Measurements from ENCODE around the gene NSD1.
"Not testable (repeated sequence)": the region's sequence is repeated elsewhere in the genome, so short reads cannot be mapped to it uniquely, and the experiment has no call there.

The NSD1 gene

DNA sequence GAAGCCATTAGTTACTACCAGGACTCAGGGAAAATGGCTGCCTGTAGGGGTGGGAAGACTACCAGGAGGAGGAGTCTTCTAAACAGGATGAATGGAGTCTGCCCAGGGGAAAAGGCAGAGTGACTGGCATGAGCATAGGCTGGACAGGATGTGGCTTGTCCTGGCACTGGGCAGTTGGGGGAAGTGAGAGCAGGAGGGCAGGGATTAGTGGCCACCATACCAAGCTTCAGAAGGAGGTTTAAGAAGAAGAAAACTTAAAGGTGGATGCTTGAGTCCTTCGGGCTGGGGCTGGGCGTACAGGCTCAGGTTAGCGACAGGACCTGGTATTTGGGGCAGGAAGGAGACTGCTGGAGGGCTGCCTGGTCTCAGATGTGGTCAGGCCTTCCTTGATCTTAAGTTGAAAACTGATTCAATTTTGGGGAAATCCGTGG is 5.0 kb upstream of the NSD1 start:
- DNase-seq, result no peak

DNA sequence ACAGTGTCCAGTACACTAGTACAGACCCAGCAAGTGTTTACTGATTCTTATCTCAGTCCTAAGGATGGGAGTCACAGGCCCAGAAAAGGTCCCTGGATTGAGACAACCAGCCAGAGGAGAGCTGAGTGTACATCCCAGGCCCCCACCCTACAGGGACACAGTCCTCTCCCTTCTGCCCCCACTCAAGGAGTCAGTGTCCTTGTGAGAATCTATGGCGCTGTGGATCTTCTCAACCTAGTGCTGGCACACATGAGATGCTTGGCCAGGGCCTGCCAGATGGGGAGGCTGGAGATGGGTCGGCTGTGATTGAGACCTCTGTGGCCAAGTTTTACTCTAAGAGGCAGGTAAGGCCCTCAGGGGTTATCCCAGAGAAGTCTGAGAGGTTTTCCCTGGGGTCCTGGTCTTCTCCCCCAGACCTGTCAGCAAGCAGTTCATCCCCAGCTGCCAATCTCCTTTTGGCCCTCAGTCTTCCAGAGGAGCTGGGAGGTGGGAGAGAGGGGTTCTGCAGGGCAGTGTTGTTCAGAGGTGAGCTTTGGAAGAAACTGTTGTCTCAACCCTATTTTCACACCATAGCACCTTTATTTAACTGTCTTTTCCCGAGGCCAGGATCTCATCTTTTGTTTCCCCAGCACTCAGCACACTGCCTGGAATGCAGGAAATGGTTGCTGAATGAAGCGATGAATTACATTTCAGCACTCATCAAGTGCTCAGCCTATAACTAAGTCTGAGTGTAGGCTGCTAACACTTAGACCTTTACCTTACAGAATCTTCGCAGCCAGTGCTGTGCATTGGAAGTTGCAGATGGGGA is 3.2 kb upstream of the NSD1 start:
- no peak for DNase-seq

DNA sequence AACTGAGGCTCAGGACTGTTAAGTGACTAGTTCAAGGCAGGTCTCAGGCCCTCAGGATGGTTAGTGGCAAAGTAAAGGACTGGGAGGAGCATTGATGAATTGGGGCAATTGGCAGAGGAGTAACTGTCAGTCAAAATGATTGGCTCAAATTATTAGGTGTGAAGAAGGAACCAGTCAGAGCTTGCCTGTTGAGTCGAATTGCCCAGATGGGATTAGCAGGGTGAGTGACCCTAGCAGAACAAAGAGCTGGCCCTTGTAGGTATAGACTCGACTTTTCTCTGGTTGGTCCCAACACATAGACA is 2.6 kb upstream of the NSD1 start:
- no peak for DNase-seq

DNA sequence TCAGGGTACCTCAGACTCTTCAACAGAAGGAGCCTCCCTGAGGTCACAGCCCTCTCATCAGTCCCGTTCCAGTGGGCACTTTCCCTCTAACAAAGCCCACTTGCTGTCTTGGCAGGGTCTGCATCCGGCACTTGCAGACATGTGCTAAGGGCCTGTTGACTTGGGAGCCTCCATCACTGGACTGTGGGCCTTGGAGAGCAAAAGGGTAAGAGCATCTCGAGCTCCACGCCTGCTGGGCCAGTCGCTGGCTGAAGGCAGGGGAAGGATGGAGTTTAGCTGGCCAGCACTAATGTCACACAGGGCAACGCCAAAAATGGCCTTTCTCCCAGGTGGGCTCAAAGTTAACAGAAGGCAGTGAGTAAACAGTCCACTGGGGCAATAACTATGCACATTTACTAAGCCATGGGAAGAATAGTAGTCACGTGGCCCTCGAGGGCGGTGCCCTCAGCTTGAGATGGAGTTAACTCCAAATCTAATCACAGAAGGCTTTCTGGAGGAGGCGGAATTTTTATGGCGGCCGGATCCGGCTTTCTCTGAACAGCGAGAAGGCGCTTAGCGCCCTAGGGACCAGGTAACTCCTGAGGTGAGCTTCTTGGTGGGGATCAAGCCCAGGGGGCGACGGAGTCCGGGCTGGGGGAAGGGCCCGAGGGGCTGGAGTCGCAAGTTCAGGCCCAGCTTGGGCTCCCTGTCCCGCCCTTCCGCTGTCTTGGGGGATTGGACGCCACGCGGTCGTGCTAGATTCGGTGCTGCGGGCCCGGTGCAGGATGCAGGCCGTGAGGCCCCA is 2.0 kb upstream of the NSD1 start:
- DNase-seq, result no peak

DNA sequence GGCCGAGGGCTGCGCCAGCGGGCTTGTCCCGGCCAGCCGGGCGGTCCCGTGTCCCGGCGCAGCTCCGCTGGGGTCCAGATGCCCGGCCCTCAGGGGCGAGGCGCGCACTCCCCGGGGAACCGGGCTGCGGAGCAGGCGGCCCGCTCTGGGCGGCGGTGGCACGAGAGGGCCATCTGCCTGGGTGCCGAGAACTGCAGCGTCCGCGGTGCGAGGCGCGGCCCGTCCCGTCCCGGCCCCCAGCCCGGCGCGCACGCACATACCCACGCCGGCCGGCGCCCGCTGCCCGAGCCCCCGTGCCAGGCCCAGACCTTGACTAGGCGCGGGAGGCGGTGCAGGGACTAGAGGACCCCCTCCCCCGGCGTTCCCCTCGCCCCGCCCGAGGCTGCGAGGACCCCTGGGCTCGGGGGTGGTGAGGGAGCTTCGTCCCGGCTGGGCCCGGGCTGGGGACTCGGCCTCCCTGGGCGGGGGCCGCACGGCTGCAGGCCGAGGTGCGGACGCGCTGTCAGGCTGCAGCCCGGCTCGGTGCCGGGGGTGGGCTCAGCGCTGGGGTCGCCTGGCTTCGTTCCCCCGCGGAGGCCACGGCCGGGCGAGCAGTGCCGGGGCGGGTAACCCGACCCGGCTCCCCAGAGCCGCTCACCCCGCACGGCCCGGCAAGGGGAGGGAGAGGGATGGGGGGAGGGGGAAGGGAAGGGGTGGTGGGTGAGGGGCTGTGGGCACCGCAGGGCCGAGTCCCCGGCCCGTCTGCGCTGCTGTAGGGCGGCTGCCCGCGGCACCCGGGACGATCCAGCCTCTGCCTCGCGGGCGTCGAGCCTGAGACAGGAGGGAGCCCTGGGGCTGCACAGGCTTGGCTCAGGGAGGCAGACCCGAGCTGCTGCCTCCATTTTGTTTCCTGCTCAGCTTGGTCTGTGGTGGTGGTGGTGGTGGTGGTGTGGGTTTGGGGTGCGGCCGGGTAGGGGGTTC is 1.2 kb upstream of the NSD1 start:
- DNase-seq, result no peak

DNA sequence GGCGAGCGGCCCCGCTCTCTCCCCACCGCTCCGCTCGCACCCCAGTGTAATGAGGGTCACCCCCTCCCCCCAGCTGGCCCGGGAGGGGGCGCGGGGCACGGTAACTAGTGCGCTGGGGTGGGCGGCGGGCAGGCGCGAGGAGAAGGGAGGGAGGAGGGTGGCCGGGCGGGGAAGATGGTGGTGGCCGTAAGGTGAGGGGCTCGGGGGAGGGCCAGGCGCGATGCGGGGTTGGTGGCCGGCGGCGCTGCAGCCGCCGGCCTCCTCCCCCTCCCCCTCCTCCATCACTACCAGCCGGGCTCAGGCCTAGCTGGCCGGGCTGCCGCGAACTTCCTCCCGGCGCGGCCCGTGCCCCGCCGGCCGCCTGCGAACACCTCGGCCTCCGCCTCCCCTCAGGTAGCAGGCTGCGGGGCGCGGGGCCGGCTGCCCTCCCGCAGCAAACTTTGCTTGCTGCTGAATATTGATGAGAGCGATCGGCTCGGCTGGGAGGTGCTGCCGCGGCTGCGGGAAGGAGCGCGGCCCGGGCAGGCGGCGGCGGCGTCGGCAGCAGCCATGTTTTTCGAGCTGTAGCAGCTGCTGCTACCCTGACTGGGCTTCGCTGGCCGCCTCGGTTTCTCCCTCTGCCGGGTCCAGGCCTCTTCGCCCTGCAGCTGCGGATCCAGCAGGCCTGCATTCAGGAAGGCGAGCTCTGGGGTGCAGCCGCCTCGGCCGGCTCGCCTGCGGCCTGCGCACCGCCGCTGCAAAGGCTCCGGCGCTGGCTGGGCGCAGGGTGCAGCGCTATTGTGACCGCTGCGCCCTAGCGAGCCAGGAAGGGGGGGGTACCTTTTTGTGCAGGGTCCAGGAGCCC is 502 bp downstream of the NSD1 start:
- DNase-seq, result no peak

DNA sequence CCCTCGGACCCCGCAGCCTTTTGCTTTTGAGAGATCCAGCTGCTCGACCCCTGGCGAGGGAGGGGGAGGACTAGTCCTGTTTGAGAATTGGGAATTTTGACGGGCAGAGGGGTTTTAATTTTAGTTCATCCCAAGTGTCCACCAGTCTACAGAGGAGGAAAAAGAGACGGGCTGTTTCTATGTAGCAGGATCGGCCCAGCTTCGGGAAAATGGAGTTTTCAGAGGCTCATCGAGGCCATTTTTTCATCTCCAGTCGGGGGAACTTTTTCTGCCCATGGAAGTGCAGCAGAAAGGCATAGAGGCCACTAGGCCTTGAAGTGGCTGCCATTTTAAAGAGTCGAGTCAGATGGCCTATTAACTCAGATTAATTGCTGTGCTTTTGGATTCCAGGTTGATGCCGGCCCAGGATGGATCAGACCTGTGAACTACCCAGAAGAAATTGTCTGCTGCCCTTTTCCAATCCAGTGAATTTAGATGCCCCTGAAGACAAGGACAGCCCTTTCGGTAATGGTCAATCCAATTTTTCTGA is 1.2 kb downstream of the NSD1 start:
- DNase-seq, result no peak

DNA sequence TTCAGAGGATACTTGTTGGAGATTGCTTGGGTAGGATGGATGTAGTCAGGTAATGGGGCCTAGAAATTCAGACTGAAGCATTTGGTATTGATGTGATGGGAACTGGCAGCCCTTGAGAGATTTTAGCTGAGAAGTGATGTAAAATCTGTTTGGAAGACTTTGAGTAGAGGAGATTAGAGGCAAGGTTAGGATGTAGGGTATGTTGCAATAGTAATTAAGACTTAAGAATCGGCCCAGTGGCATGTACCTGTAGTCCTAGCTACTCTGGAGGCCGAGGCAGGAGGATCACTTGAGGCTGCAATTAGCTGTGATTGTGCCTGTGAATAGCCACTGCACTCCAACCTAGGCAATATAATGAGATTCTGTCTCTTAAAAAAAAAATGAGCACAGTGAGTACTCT is 6.7 kb downstream of the NSD1 start:
- no peak for DNase-seq

DNA sequence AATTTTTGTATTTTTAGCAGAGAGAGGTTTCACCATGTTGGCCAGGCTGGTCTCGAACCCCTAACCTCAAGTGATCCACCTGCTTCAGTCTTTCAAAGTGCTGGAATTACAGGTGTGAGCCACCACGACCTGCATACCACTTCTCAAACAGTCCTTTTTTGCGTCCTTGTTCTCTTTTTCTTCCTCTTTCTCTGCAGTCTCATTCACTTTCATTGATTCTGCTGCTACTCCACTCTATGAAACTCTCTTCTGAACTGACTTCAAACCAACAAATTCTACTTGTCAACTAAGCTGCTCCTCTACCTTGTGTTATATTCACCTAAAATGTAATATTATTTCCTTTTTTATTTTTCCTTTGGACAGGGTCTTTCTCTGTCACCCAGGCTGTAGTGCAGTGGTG is 7.9 kb downstream of the NSD1 start:
- no peak for DNase-seq

DNA sequence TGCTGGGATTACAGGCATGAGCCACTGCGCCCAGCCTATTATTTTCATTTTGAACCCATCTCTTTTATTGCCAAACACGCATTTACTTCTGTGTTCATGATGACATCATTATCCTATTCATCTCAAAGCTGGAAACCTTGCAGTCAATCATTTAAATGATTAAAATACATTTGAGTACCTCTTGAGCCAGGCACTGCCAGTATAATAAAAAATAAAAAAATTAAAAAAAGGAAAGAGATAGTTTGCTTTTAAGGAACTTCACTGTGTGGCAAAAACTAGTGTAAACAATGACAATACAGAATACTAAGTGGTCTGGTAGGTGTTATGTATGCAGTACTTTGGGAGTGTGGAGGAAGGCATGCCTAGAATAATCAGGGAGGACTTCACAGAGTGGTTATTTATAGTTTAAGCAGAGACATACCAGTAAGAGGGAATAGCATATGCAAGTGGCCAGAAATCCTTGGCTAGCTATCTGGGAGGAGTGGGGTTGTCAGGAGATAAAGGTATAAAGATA is 8.6 kb downstream of the NSD1 start:
- DNase-seq, result peak; percentile 42

DNA sequence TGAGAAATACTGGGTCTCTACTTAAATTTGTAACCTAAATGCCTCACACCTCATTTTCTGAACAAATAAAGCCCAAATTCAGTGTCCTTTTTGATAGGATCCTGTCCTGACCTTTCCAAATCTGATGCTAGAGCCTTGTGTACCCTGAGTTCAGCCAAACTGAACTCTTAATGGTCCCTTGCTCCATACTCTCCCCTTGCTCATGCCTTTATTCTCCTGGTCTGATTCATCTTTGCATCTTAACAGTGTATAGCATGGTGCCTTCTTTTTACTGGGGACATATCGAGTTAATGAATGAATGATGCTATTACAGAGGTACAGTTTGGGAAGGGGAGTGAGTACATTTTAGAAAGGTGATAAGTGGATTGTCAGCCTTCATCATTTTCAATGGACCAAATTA is 9.2 kb downstream of the NSD1 start:
- no peak for DNase-seq

DNA sequence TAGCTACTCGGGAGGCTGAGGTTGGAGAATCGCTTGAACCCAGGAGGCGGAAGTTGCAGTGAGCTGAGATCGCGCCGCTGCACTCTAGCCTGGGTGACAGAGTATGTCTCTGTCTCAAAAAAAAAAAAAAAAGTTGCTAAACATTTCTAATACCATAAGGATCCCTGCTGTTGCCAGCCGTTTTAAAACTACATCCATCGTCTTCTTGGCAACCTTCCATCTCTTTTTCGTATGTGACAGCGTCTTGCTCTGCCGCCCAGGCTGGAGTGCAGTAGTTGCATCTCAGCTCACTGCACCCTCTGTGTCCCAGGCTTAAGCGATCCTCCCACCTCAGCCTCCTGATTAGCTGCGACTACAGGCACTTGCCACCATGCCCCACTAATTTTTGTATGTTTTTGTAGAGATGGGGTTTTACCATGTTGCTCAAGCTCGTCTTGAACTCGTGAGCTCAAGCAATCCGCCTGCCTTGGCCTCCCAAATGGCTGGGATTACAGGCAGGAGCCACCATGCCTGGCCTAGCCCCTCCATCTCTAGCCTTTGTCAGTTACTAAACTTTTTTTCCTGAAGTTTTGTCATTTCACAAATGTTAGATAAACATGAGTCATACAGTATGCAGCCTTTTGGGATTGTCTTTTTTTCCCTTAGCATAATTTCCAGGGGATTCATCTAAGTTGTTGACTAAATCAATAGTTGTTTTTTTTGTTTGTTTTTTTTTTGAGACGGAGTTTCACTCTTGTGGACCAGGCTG is 13.5 kb downstream of the NSD1 start:
- DNase-seq, result no peak

DNA sequence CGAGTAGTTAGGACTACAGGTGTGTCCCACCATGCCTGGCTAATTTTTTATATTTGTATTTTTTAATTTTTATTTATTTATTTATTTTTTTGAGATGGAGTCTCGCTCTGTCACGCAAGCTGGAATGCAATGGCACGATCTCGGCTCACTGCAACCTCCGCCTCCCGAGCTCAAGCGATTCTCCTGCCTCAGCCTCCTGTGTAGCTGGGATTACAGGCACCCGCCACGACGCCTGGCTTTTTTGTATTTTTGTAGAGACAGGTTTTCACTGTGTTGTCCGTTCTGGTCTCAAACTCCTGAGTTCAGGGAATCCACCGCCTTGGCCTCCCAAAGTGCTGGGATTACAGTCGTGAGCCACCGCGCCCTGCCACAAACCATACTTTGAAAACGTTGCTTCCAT is 16.5 kb downstream of the NSD1 start:
- not testable (repeated sequence) for DNase-seq

DNA sequence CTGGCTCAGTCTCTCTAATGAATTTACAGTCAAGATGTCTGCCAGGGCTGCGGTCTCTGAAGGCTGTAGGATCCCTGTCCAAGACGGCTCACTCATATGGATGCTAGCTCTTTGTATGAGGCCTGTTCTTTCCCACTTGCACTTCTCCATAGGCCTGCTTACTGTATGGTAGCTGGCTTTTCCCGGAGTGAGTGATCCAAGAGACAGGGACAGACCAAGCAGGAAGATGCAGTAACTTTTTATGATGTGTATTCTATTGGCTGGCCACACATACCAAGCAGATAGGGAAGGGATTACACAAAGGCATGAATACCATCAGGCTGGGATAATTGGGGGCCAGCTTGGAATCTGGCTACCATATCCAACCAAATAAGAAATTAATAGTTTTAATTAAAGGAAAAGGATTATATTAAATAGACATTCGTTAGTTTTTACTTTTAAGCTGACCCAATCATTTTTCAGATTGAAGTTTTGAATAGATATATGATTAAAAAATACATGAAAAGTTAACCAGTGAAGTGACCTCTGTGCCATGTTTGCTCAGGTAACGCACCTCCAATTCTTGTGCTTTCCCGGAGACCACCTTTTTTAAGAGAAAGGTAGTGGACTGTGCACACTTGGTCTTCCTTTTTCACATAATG is 20.6 kb downstream of the NSD1 start:
- DNase-seq, result no peak

DNA sequence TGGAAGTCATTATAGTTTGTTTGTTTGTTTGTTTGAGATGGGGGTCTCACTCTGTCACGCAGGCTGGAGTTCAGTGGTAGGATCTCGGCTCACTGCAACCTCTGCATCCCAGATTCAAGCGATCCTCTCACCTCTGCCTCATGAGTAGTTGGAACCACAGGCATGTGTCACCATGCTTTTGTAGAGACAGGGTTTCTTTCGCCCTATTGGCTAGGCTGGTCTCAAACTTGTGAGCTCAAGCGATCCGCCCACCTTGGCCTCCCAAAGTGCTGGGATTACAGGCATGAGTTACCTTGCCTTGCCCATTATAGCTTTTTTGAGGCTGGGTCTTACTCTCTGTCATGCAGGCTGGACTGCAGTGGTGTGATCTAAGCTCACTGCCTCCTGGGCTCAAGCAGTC is 28.8 kb downstream of the NSD1 start:
- no peak for DNase-seq

DNA sequence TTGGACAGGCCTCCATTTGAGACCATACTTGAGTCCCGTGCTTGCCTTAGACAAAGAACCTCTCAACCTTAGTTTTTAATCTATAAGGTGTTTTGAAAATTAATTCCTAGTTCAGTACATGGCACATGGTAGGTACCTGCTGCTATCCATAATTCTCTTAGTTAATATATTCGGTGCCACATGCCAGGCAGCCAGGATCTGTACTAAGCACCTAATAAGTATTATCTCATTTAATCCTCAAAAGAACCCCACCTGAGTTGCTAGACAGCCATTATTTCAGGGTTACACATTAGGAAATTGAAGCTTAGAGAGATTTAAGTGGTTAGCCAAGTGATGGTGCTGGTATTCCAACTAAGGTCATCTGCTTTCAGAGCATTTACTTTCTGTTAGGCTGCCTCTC is 29.9 kb downstream of the NSD1 start:
- DNase-seq, result no peak

DNA sequence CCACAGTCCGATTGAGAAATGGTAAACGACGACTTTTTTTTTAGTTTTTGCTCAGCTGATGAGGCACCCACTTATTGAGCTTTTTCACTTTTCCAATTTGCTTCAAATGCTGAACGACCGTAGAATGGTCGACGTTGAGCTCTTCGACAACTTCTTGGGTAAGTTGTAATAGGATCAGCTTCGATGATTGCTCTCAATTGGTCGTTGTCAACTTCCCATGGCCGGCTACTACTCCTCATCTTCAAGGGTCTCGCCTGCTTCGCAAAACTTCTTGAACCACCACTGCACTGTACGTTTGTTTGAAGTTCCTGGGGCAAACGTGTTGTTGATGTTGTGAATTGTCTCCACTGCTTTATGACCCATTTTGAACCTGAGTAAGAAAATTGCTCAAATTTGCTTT is 35.7 kb downstream of the NSD1 start:
- DNase-seq, result no peak

DNA sequence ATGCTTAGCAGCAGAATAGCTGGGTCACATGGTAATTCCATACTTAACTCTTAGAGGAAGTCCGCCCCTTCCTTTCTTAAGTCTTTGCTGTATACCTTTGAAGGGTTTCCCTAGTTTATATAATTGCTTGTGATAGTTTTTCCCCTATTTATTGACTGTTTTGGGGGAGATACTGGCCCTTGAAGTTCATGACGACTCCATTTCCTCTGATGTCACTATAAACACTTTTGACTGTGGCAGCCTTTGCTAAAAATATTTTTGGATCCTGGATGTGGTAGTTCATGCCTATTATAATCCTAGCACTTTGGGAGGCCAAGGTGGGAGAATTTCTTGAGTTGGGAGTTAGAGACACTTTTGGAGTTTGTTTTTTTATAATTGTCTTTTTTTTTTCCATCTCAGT is 38.4 kb downstream of the NSD1 start:
- DNase-seq, result no peak

DNA sequence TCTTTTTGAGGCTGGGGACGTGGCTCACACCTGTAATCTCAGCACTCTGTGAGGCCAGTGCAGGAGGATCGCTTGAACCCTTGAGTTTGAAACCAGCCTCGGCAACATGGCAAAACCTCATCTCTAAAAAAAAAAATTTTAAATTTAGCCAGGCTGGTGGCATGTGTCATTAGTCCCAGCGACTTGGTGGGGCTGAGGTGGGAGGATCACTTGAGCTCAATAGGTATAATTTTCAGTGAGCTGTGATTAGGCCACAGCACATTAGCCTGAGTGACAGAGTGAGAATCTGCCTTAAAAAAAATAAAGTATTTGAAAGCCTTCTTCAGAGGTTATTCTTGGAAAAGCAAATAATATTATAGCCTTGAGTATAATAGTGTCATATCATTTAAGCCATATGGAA is 41.8 kb downstream of the NSD1 start:
- no peak for DNase-seq

DNA sequence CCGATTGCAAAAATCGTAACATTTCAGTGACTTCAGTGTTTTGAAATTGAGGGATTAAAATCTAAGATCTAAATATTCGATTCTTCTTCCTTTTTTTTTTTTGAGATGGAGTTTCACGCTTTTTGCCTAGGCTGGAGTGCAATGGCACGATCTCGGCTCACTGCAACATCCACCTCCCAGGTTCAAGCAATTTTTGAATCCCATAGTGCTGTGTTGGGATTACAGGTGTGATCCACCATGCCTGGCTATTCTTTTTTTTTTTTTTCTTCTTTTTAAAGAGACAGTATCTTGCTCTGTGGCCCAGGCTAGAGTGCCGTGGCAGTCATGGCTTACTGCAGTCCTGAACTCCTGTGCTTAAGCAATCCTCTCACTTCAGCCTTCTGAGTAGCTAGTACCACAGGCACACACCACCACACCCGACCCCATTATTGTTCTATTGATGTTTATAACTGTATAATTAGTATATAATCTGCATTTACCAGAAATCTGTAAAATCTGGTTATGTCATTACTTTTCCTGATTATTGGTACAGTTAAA is 42.7 kb downstream of the NSD1 start:
- DNase-seq, result no peak

Data from NCI-H2029 (cell line).